HG03469 (cell line): ENCODE data around the gene AIRE.
"Not testable (repeated sequence)": the region's sequence is repeated elsewhere in the genome, so short reads cannot be mapped to it uniquely, and the experiment has no call there.

Source experiments
- ATAC-seq: cut with Tn5 transposase; IDR thresholded peaks from one replicate; pipeline ENCODE4 v1.9.1; 2021; ENCODE audit warnings: mild to moderate bottlenecking, moderate library complexity, moderate number of reproducible peaks; ENCODE audit not compliant: unreplicated experiment

AIRE gene

GRCh38 chr21:44265734-44266270, 19.9 kb upstream of the AIRE start:
- no peak for ATAC-seq

GRCh38 chr21:44267655-44268142, 18.0 kb upstream of the AIRE start:
- no peak for ATAC-seq

- no peak for ATAC-seq
Measured at GRCh38 chr21:44269090-44269489, 16.6 kb upstream of the AIRE start.

- ATAC-seq: no peak
Measured at GRCh38 chr21:44271558-44272283, 14.0 kb upstream of the AIRE start.

DNA sequence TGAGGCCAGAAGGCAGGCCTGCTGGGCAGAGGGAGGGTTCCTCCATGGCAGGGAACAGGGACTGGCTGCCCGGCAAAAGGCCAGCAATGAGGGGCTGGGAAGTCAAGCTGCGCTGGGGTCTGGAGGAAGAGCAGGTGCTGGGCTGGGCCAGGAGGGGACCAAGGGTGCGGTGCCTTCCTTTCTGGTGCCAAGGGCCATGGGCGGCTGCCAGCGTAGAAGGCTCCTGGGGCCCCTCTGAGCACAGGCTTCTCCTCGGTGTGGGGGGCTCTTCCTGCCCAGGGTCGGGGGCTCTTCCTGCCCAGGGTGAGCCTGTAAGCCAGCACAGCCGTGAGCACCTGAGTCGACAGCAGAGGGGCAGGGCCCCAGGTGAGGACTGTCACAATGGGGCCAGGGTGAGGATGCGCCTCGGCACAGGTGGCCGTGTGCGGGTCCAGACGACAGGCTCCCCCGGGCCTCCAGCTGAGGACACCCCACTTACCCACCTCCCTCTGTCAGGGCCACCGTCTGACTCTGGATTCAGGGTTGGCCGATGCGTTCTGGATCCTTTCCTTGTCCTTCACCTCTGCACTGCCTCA, 13.3 kb upstream of the AIRE start:
- no peak for ATAC-seq

GRCh38 chr21:44273046-44273445, 12.6 kb upstream of the AIRE start:
- ATAC-seq: no peak

DNA sequence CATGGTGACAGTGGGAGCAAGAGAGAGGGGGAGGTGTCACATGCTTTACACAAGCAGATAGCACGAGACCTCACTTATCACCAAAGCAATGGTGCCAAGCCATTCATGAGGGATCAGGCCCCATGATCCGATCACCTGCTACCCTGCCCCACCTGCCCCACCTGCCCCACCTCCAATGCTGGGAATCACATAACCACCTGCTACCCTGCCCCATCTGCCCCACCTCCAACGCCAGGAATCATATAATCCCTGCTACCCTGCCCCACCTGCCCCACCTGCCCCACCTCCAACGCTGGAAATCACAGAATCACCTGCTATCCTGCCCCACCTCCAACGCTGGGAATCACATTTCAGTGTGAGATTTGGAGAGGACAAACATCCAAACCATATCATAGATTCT, 10.6 kb upstream of the AIRE start:
- ATAC-seq: no peak

DNA sequence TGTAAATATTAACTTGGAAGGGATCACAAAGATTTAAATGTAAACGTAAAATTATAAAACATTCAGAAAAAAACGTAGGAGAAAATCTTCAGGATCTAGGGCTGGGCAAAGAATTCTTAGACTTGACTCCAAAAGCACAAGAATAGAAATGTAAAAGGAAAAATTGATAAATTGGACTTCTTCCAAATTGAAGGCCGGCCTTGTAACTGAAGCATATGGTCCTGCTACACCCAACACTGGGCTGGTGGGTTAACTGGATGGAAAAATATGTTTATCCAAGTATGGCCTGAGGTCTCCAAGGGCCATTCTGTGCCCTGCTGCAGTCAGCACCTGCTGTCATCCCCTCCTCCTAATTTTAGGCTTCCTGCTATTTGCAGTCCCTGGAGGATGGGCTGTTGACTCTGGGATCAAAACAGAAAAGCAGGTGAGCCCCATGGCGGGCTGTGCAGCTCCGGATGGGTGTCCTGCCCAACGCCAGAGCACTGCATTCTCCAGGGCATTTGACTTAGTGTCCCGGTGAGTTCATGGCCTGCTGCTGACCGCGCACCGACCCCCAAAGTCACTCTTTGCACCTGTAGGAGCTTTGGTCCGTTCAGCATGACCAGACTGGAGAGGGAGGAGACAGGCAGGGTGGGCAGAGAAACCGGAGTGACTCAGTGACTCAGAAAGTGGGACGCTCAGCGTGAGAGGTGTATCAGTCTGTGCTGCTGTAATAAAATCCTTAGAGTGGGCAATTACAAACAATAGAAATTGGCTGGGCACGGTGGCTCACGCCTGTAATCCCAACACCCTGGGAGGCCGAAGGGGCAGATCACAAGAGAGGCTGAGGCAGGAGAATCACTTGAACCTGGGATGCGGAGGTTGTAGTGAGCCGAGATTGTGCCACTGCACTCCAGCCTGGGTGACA, 6.1 kb upstream of the AIRE start:
- ATAC-seq: no peak

DNA sequence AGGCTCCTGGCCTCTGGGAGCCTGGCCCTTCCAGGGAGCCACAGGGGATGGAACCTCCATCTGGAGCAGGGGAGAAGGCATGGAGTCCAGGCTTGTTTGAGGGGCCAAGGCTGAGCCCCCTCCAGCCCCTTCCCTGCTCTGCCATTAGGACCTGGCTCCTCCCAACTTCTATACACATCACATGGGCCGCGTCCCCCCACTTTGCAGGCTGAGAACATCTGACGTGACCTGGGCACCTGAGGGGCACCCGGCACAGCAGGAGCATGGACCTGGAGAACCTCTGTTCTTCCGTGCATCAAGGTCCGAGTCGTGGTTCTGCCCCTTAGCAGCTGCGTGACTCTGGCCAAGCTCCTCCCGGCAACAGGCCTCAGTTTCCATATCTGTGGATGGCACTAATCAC, 3.9 kb upstream of the AIRE start:
- ATAC-seq: no peak

DNA sequence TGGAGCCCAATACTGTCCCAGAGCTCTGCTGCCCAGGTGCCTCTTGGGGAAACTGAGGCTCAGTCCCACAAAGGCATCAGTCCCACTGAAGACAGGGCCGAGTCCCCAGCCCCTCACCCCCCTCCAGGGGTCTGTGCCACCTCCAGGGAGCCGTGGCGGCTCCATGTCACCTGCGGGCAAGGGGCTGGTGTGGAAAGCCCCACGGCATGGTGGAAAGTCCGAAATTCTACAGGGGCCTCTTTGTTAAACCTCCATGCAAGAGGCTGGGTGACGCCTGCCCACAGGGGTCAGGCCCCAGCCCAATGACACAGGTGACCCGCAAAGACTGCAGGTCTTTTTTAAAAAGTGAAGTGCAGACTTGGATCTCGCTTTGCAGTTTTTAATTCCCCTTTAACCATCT, 3.3 kb upstream of the AIRE start:
- no peak for ATAC-seq

DNA sequence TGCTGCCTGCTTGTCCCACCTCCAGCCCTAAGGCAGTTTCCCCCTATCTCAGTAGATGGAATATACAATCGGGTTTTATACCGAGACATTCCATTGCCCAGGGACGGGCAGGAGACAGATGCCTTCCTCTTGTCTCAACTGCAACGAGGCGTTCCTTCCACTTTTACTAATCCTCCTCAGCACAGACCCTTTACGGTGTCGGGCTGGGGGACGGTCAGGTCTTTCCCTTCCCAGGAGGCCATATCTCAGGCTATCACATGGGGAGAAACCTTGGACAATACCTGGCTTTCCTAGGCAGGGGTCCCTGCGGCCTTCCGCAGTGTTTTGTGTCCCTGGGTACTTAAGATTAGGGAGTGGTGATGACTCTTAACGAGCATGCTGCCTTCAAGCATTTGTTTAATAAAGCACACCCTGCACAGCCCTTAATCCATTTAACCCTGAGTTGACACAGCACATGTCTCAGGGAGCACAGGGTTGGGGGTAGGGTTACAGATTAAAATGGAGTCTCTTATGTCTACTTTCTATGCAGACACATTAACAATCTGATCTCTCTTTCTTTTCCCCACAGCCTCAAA, 2.4 kb upstream of the AIRE start:
- not testable (repeated sequence) for ATAC-seq

DNA sequence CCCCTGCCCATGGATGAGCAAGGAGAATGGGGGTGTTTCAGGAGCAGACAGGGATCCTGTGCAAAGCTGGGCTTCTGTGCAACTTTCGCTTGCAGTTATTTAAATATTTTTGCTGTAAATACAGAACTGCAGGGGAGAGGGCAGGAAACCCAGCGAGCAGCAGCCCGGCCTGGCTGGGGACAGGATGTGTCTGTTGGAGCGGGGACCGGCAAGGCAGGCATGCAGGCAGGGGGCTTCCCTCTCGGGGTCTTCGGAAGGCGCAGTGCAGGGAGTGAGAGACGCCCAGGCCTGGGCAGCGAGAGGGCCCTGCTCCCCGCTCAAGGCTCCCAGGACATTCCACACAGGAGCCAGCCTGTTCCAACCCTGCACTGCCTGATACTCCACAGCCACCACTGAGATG, 1.7 kb upstream of the AIRE start:
- ATAC-seq: no peak

DNA sequence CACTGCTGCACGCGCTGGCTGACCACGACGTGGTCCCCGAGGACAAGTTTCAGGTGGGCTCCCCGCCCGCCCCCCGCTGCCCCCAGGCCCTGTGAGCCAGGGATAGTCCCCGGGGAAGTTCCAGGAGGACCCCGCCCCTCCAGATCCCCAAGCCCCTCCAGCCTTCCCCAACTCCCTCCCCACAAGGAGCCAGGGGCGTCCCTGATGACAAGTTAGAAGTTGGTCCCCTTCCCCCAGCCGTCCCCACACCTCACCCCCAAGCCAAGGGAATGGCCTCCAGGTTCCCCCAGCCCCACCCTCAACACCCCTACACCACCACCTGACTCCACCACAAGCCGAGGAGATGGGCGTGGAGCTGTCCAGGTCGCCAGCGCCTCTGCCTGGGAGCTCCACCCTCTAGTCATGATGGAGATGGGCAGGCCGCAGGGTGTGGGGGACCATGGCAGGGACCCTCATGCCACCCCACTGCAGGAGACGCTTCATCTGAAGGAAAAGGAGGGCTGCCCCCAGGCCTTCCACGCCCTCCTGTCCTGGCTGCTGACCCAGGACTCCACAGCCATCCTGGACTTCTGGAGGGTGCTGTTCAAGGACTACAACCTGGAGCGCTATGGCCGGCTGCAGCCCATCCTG, 525 bp downstream of the AIRE start:
- no peak for ATAC-seq

DNA sequence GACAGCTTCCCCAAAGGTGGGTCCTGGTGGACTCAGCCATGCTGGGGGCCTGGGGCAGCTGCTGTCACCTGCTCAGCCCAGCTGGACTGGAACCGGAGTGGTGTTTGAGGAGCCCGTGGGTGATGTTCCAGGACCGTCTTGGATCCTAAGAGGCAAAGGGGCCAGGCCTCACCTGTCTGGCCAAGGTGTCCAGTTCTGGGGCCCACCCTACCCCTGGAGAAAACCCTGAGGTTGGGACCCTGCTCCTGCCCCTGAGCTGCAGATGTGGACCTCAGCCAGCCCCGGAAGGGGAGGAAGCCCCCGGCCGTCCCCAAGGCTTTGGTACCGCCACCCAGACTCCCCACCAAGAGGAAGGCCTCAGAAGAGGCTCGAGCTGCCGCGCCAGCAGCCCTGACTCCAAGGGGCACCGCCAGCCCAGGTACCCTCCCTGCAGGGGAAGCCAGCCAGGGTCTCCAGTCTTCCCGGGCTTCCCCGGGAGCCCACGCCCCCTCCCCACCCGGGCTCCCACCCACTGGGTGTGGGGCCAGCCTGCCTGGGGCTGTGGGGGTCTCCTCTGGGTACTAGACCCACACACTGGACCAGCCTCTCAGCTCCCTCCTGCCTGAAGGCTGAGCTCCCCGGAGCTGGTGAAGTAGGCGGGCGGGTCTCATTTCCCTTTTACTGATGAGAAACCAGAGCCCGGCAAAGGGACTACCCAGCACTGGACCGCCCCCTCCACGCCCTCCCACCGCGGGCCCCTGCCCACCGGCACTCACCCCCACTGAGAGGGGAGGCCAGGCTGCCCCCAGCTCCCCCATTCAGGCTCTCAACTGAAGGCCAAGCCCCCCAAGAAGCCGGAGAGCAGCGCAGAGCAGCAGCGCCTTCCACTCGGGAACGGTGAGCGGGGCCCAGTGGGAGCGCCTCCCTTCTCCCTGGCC, 1.3 kb downstream of the AIRE start:
- no peak for ATAC-seq

DNA sequence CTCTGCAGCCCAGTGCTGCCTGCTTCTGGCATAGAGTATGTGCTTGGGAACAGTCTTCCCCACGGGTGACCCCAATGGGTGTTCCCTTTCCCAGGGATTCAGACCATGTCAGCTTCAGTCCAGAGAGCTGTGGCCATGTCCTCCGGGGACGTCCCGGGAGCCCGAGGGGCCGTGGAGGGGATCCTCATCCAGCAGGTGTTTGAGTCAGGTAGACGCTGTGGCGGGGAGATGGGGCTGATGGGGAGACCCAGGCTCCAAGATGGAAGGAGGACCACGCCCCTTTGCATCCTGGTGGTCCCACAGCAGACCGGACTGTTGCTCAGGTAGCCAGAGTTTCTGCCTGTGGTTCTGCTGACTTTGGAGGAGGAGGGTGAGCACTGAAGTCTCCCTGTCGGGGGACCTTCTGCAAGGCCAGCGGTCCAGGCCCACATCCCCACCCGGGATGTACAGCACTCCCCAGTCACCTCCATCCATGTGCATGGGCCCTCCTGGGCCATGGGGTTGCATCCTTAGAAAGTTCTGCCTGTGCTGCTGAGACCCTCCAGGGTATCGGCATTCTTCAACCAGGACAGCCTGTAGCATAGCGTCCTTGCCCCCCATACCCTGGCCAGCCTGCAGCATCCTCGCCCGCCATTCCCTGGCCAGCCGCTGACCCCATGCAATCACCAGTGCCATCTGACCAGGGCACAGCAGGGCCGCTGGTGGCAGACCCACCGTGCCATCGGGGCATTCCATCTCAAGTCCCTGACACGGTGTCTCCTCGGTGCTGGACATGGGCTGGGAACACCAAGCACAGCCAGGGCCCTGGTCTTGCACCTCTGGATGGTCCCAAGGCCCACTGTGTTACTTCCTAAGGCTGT, 2.8 kb downstream of the AIRE start:
- no peak for ATAC-seq

- no peak for ATAC-seq
Measured at GRCh38 chr21:44289381-44290010, 3.8 kb downstream of the AIRE start.

DNA sequence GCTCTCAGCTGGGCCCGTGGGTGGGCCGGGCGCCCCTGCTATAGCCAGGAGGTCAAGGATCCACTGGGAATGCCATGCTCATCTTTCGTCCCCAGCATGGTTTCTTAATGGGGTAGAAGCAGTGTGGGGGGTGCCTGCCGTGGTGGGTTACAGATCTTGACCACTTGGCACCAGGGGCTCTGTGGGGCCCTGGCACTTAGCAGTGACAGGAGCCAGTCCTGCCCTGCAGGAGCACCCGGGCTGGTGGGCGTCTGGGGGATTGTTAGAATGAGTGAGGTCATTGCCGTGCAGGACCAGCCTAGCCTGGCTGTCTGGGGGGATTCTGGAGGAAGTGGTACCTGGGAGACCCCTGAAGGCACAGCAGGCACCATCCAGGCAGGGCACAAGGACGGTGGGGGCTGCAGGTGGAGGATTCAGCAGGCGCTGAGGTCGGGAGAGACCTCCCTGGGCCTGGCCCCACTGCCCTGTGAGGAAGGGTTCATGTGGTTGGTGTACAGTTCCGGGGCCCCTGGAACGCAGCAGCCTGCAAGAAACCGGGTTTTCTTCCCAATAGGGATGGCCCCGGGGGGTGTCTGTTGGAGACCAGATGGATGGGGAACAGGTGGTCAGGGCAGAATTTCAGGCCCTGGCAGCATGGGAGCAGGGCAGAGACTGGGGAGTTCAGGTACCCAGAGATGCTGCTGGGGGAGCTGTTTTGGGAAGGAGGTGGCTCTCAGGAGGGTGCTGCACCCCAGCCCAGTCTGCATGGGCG, 4.8 kb downstream of the AIRE start:
- no peak for ATAC-seq
